Nephron progenitor cell (in vitro differentiated cells): ENCODE results near the gene PDE7B.

ENCODE experiments used
- DNase-seq: peaks from one replicate; pipeline ENCODE4 v3.0.0; 2021
- H3K27ac Mint-ChIP-seq: 2 replicates; pipeline ENCODE4 v1.8.0; 2021; ENCODE audit warnings: mild to moderate bottlenecking, moderate library complexity, mixed read lengths
- H3K27me3 Mint-ChIP-seq: 2 replicates; pipeline ENCODE4 v1.8.0; 2021; ENCODE audit warnings: mild to moderate bottlenecking, low read depth, mixed read lengths; ENCODE audit not compliant: poor library complexity
- H3K36me3 Mint-ChIP-seq: 2 replicates; pipeline ENCODE4 v1.8.0; 2021; ENCODE audit warnings: low read depth, mixed read lengths
- H3K4me1 Mint-ChIP-seq: 2 replicates; pipeline ENCODE4 v1.8.0; 2021; ENCODE audit warnings: mixed read lengths
- H3K4me3 Mint-ChIP-seq: 2 replicates; pipeline ENCODE4 v1.8.0; 2021; ENCODE audit warnings: mild to moderate bottlenecking, moderate library complexity, mixed read lengths
- H3K9me3 Mint-ChIP-seq: 2 replicates; pipeline ENCODE4 v1.8.0; 2021; ENCODE audit warnings: mild to moderate bottlenecking, moderate library complexity, mixed read lengths
- CTCF ChIP-seq: fragments of 200-600 bp; sonication (generic); IDR thresholded peaks from 2 replicates; pipeline ENCODE4 v1.5.0; 2021; ENCODE audit warnings: antibody characterized with exemption

PDE7B gene

GRCh38 chr6:135922746-135923145 is 71.2 kb downstream of the PDE7B start:
- Mint-ChIP-seq H3K4me1 (peaks cover 24% of the 10 kb centered on the region), H3K4me3 (no peak overlapping the region), H3K9me3 (peaks cover 14% of the 10 kb centered on the region), H3K27me3 (no peaks in the 10 kb centered on the region), H3K36me3 (no peaks in the 10 kb centered on the region), H3K27ac (no peak overlapping the region)
- TF ChIP-seq CTCF: no peak
- no peak for DNase-seq

- TF ChIP-seq CTCF: no peak
- DNase-seq: no peak
- Mint-ChIP-seq H3K4me1 (no peaks in the 10 kb centered on the region), H3K36me3 (no peaks in the 10 kb centered on the region), H3K9me3 (peaks cover 6% of the 10 kb centered on the region), H3K27me3 (no peaks in the 10 kb centered on the region), H3K4me3 (no peak overlapping the region), H3K27ac (no peak overlapping the region)
Observed at GRCh38 chr6:135932651-135933050, 81.2 kb downstream of the PDE7B start.

- Mint-ChIP-seq H3K4me1 (peaks cover 7% of the 10 kb centered on the region), H3K4me3 (no peak overlapping the region), H3K36me3 (no peaks in the 10 kb centered on the region), H3K9me3 (no peaks in the 10 kb centered on the region), H3K27me3 (no peaks in the 10 kb centered on the region), H3K27ac (no peak overlapping the region)
- no peak for DNase-seq
- TF ChIP-seq CTCF: no peak
Observed at GRCh38 chr6:135935941-135936601, 84.6 kb downstream of the PDE7B start.

GRCh38 chr6:135936606-135937005 is 85.1 kb downstream of the PDE7B start:
- no peak for DNase-seq
- H3K27ac Mint-ChIP-seq: no peak overlapping the region
- H3K36me3 Mint-ChIP-seq: no peaks in the 10 kb centered on the region
- peaks cover 7% of the 10 kb centered on the region for H3K4me1 Mint-ChIP-seq
- H3K27me3 Mint-ChIP-seq: no peaks in the 10 kb centered on the region
- no peak for TF ChIP-seq CTCF
- H3K4me3 Mint-ChIP-seq: no peak overlapping the region
- no peaks in the 10 kb centered on the region for H3K9me3 Mint-ChIP-seq

GRCh38 chr6:135937106-135937505 is 85.6 kb downstream of the PDE7B start:
- no peaks in the 10 kb centered on the region for H3K9me3 Mint-ChIP-seq
- H3K4me3 Mint-ChIP-seq: no peak overlapping the region
- no peak for TF ChIP-seq CTCF
- H3K27me3 Mint-ChIP-seq: no peaks in the 10 kb centered on the region
- no peak overlapping the region for H3K27ac Mint-ChIP-seq
- no peaks in the 10 kb centered on the region for H3K36me3 Mint-ChIP-seq
- H3K4me1 Mint-ChIP-seq: peaks cover 7% of the 10 kb centered on the region
- no peak for DNase-seq

GRCh38 chr6:135938576-135939207 is 87.2 kb downstream of the PDE7B start:
- Mint-ChIP-seq H3K4me1 (peaks cover 7% of the 10 kb centered on the region), H3K27me3 (peaks cover under 1% of the 10 kb centered on the region), H3K27ac (no peak overlapping the region), H3K4me3 (no peak overlapping the region), H3K9me3 (no peaks in the 10 kb centered on the region), H3K36me3 (no peaks in the 10 kb centered on the region)
- no peak for DNase-seq
- TF ChIP-seq CTCF: peak; percentile 37
